GM19395 (cell line): Measurements from ENCODE around the gene CNTROB.
A peak's percentile ranks its signal among the peaks of the same experiment; 100 is the strongest.

Experiments
- ATAC-seq: cut with Tn5 transposase; IDR thresholded peaks from one replicate; pipeline ENCODE4 v1.9.1; 2021; ENCODE audit warnings: mild to moderate bottlenecking, moderate library complexity; ENCODE audit not compliant: unreplicated experiment

CNTROB gene

GRCh38 chr17:7931709-7932482, at the start of gene CNTROB, which contains the start of gene TRAPPC1:
TSS of gene CNTROB (plus strand) at chr17:7932206. CDS start at chr17:7933080, 874 bp downstream.
TSS of gene TRAPPC1 (minus strand) at chr17:7931946. CDS start at chr17:7931829, 117 bp downstream.
- peak; percentile 88 for ATAC-seq

DNA sequence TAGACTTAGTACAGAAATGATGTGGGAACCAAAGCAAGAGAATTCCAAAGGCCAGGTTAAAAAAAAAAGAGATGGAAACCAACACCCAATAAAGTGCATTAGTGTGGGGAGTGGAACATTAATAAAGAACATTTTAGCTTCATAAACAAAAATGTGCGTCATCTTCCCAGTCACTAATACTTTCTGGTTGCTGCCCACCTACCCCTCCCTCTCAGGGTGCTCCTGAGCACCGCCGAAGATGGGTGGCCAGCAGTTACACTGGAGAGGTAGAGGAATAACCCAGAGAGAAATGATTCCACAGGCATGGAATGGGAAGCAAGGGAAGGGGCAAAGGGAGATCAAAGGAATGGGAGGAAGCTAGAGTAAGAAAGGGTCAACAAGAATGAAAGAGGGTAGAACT, 49.4 kb upstream of the CNTROB start:
- ATAC-seq = no peak

- no peak for ATAC-seq
Measured at GRCh38 chr17:7883781-7884386, 48.1 kb upstream of the CNTROB start.

GRCh38 chr17:7884581-7885366, 47.2 kb upstream of the CNTROB start:
- no peak for ATAC-seq

DNA sequence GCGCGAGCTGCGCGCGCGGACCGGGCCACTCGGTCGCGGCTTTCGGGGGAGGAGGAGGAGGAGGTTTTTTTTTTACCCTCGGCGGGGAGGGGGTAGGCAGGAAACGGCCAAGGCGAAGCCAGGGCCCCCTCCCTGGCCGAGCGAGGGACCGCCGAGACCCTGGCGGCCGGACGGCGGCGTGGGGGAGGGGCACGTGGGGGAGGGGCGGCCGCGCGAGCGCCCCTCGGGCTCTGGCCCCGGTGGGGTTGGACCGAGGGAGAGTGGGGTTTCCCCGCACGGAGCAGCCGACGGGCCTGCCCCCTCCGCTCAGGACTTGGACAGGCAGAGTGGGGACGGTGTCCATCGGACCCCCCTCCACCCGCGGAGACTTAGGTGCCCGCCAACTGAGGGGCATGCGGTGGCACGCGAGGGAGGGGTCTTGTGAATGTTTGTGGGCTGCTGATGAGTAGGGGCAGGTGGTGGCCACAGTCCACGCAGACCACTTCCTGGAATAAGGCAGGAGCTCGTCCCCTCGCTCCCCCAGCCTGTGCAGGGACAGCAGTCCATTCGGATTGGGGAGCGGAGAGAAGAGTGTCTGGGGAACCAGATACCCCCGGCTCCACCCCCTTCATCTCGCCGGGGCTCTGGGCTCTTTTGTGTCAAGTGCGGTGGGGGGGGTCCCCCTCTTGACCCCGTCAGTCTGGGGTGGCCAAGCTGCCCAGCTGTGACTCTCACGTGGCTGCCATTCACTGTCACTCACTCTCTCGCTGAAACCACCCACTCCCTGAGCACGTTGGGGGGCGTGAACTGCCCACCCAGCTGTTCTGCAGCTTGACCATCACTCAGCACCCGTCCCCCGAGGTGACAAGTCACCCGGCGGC, 46.4 kb upstream of the CNTROB start:
- no peak for ATAC-seq

GRCh38 chr17:7886227-7887037, 45.6 kb upstream of the CNTROB start:
- no peak for ATAC-seq

DNA sequence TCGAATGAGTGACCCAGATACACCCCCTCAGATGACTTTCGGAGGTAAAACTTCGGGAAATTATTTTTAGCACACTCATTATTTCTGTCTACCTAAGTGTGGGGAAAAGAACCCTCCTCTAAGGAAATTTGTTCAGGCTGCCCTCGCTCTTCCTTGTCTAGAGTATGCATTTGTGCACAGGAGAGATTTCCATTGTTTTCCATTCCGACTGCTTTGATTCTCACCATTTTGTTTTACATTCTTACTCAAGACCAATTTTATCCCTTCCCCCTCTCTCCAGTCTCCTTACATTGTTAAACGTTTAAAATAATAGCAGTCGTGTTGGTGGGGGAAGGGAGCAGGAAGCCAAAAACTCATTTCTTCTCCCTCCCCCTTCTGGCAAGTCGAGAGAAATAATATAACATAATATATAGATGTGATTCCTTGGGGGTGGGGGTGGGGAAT, 44.9 kb upstream of the CNTROB start:
- no peak for ATAC-seq

- ATAC-seq = no peak
Measured at GRCh38 chr17:7887482-7888183, 44.4 kb upstream of the CNTROB start.

GRCh38 chr17:7888184-7888920, 43.7 kb upstream of the CNTROB start, which contains the start of gene CHD3:
TSS of gene CHD3 (plus strand) at chr17:7888789. CDS start at chr17:7889001, 212 bp downstream.
- ATAC-seq = no peak

DNA sequence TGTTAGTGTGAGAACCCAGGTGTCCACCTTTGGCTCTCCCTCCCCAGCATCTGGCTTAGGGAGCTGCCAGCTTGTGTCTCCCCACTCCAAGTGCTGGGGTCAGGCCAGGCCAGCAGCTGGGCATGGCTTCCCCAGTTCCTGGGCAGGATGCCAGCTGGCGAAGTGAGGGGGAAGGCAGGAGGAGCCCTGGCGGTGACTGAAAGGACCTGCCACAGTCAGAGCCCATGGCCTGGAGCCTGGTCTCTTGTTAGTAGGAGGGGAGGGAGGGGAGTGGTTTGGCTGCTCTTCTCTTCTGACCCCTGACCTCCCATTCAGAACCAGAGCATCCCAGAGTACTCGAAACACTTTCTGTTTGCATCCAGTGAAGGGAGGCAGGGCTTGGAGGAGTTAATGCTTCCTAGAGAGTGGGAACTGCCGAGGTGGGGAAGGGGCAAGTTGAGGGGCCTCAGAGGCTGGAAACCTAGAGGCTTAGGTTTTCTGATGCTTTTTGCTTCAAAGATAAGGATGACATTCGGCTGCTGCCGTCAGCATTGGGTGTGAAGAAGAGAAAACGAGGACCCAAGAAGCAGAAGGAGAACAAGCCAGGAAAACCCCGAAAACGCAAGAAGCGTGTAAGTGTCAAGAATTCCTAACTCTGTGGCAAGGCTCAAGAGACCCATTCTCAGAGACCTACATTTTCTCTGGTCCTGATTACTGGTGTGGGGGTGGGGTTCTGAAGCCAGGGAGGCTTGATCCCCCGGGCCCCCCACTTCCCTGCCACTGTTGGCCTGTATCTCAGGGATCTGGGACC, 42.6 kb upstream of the CNTROB start:
- no peak for ATAC-seq

DNA sequence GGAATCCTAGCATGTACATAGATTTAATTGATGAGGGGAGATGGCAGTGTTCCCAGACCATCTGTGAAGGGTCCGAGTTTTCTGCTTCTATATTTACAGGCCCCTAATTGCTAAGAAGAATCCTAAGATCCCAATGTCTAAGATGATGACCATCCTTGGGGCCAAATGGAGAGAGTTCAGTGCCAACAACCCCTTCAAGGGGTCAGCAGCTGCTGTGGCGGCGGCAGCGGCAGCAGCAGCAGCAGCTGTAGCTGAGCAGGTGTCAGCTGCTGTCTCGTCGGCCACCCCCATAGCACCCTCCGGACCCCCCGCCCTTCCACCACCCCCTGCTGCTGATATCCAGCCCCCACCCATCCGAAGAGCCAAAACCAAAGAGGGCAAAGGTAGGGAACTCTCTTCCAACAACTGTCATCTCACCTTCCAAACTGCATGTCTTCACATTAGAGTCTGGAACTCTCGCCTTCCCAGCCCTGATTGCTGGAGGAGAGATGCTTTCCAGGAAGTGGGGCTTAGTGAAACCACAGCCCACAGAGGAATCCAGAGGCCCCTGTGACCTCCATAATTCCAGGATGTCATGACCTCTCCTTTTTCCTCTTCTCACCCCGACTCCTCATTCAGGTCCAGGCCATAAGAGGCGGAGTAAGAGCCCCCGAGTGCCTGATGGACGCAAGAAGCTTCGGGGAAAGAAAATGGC, 38.7 kb upstream of the CNTROB start:
- ATAC-seq = no peak

DNA sequence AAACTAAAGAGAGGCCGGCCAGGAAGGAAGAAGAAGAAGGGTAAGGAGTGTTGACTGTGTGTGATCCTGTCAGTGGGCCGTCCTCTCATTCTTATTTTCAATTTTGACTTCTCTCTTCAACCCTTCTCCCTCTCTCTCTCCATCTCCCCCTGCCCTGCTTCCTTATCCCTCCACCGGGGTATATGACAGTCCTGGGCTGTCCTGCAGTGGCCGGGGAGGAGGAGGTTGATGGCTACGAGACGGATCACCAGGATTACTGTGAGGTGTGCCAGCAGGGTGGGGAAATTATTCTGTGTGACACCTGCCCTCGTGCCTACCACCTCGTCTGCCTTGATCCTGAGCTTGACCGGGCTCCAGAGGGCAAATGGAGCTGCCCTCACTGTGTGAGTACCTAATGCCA, 37.8 kb upstream of the CNTROB start:
- no peak for ATAC-seq

DNA sequence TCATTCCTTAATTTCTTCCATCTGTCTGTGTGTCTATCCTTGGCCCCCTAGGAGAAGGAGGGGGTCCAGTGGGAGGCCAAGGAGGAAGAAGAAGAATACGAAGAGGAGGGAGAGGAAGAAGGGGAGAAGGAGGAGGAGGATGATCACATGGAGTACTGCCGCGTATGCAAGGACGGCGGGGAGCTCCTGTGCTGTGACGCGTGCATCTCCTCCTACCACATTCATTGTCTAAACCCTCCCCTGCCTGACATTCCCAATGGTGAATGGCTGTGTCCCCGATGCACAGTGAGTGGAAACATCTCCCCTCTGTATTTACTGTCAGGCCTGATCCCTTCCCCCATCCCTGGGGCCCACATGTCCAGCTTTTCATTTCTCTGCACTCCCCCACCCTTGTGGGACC, 37.1 kb upstream of the CNTROB start:
- no peak for ATAC-seq

DNA sequence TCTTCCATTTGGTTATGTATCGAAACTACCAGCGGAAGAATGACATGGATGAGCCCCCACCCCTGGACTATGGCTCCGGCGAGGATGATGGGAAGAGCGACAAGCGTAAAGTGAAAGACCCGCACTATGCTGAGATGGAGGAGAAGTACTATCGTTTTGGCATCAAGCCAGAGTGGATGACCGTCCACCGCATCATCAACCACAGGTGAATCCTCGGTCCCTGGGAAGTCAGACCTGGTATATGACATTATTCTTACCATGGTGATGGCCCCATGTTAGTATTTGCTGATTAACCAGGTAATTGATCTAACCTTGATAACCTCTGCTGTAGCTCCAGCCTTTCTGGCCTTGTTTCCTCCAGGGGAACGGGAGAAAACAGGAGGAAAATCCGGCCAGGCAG, 34.9 kb upstream of the CNTROB start:
- no peak for ATAC-seq

DNA sequence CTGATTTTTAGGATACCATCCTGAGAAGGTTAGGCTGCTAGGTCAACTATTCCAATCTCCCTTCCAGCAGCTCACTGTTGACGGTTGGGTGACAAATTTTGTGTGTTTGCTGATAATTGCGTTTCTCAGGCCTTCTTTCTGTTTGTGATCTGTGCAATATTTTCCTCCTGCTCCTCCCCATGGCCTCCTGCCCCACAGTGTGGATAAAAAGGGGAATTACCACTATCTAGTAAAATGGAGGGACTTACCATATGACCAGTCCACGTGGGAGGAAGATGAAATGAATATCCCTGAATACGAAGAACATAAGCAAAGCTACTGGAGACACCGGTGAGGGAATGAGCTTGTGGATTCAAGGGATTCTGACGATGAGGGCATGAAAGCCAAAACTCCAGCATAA, 34.2 kb upstream of the CNTROB start:
- ATAC-seq = no peak

- ATAC-seq = no peak
Measured at GRCh38 chr17:7903154-7904103, 28.6 kb upstream of the CNTROB start.
